Kidney (tissue), 14 donors: Measurements from ENCODE around the gene SSNA1. TPM values are rescaled to one million over a fixed set of nuclear protein-coding genes. Genes with fewer than 3 reads are reported as not detected.

Source experiments
- DNase-seq, 5 donors: peaks; one replicate each; pipeline ENCODE4 v3.0.0-alpha.2; 2013 to 2020
- FAIRE-seq: peaks from 2 replicates; lab custom pipeline; 2012; peaks lifted over from hg19 to GRCh38; lab: Jason Lieb, UNC
- H3K27ac ChIP-seq, 2 donors: one replicate each; pipeline ENCODE4 v1.7.0; 2013; ENCODE audit warnings: low read depth in 2 of 2, low read length in 2 of 2, inconsistent platforms in 1 of 2
- H3K27me3 ChIP-seq: one replicate; pipeline ENCODE4 v1.7.1; 2013; ENCODE audit warnings: low read length, inconsistent platforms; ENCODE audit not compliant: control insufficient read depth, insufficient read depth
- H3K36me3 ChIP-seq, 3 donors: one replicate each; pipeline versions ENCODE4 v1.7.0 to v1.7.1; 2013; ENCODE audit warnings: low read length in 3 of 3, control low read depth in 1 of 3, inconsistent platforms in 1 of 3; ENCODE audit not compliant: insufficient read depth in 3 of 3, control insufficient read depth in 2 of 3
- H3K4me1 ChIP-seq, 3 donors: one replicate each; pipeline versions ENCODE4 v1.7.0 to v1.7.1; 2013; ENCODE audit warnings: low read length in 3 of 3, inconsistent platforms in 1 of 3, low read depth in 1 of 3; ENCODE audit not compliant: control insufficient read depth in 2 of 3, insufficient read depth in 2 of 3
- H3K4me3 ChIP-seq, 3 donors: one replicate each; pipeline versions ENCODE4 v1.7.0 to v1.8.1; 2013; ENCODE audit warnings: low read length in 3 of 3, control low read depth in 1 of 3, inconsistent platforms in 1 of 3
- H3K9ac ChIP-seq, 3 donors: one replicate each; pipeline versions ENCODE4 v1.7.0 to v1.7.1; 2013; ENCODE audit warnings: low read length in 3 of 3, control low read depth in 1 of 3, inconsistent platforms in 1 of 3
- H3K9me3 ChIP-seq, 3 donors: one replicate each; pipeline versions ENCODE4 v1.7.0 to v1.7.1; 2013; ENCODE audit warnings: low read length in 3 of 3, control low read depth in 1 of 3, inconsistent platforms in 1 of 3; ENCODE audit not compliant: control insufficient read depth in 2 of 3, insufficient read depth in 1 of 3
- intact Hi-C: fragments of 100-400 bp; cut with DNase I; formaldehyde crosslinking; loops from one replicate; pipeline ENCODE4 v1.11.1; 2022
- polyA plus RNA-seq: library from polyadenylated mRNA; stranded (reverse); fragments of 350-450 nt; fragmentation: Illumina TruSeq; extraction: RNeasy Lipid Tissue Mini Kit (QIAGEN cat#74804); gene quantifications from one replicate; pipeline ENCODE4 v1.2.3, GENCODE V29; 2014; ENCODE audit warnings: low read depth, low replicate concordance; ENCODE audit not compliant: insufficient read depth
- total RNA-seq: library from RNA; stranded (reverse); fragmentation: NEBNext Ultra II Directional; extraction: Animal tissue kit (Norgen Biotek cat#: 25700); gene quantifications from one replicate; pipeline ENCODE4 v1.2.1, GENCODE V29; 2021
- TF ChIP-seq, protein P1 (sequence below): IDR thresholded peaks from 3 replicates; pipeline ENCODE4 v1.5.1; 2012; ENCODE audit warnings: mild to moderate bottlenecking, moderate library complexity, borderline replicate concordance; ENCODE audit not compliant: insufficient read depth; ENCODE audit errors: extremely low read depth
- donor health status: control.
- donor health status: control.
- donor health status: control.
- donor health status: control.
- donor health status: control.
- donor health status: DM: yes; HTN: yes; CAD: no.
- donor health status: Normal renal cell carcinoma (clear cell type).

The SSNA1 gene
- total and polyA plus RNA-seq, 2 donors from 2014 or later: 52.5 to 131 TPM

DNA sequence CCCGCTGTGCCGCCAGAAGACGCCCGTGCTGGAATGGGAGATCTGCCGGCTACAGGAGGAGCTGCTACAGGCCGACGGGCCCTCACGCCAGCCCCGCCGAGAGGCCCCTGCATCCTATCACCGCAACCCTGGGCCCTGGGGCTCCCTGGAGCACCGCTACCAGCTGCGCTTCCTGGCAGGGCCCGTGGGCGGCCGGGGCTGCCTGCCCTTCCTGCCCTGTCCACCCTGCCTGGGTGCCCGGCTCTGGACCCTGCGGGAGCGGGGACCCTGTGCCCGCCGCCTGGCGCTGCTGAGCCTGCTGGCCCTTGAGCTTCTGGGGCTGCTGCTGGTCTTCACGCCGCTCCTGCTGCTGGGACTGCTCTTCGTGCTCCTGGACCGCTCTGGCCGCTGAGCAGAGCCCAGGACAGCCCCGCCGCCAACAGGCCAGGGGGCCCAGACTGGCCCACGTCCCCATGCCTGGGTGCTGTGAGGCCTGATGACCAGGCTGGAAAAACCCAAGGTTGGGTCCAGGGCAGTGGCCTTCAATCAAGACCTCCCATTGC, 29.8 kb downstream of the SSNA1 start:
- Histone ChIP-seq H3K4me1 (peaks cover 0 to 27% (median 0%) of the 10 kb centered on the region in 3 donors), H3K36me3 (peaks cover 0 to 2% (median 0%) of the 10 kb centered on the region in 3 donors), H3K4me3 (no peak overlapping the region), H3K27me3 (no peaks in the 10 kb centered on the region), H3K9ac (no peak overlapping the region), H3K9me3 (no peaks in the 10 kb centered on the region), H3K27ac (no peak overlapping the region)
- FAIRE-seq: no peak
- no peak for DNase-seq
- TF ChIP-seq, protein P1, sequence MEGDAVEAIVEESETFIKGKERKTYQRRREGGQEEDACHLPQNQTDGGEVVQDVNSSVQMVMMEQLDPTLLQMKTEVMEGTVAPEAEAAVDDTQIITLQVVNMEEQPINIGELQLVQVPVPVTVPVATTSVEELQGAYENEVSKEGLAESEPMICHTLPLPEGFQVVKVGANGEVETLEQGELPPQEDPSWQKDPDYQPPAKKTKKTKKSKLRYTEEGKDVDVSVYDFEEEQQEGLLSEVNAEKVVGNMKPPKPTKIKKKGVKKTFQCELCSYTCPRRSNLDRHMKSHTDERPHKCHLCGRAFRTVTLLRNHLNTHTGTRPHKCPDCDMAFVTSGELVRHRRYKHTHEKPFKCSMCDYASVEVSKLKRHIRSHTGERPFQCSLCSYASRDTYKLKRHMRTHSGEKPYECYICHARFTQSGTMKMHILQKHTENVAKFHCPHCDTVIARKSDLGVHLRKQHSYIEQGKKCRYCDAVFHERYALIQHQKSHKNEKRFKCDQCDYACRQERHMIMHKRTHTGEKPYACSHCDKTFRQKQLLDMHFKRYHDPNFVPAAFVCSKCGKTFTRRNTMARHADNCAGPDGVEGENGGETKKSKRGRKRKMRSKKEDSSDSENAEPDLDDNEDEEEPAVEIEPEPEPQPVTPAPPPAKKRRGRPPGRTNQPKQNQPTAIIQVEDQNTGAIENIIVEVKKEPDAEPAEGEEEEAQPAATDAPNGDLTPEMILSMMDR: no peak
- intact Hi-C loops: no loop called here

DNA sequence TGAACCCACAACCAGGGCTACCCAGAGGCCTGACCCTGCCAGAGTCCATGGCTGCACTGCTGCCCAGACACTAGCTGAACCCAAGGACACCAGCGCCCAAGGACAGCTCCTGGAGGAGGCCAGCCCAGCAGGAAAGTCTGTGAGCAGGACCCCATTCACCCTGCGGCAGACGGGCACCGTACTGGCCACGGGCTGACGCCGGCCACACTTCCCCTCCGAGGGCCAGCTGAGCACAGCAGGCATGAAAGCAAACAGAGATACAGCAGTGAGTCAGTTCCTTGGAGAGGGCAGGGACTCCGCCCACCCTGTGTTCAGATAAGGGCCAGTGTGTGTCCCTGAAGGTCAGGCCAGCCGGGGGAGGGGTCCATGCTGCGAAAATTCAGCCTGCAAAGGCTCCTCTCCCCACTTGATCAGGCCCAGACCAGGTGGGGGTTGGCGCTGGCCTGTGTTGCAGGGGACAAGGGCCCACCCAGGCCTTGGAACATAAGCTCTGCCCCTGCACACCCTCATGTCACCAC, 30.3 kb downstream of the SSNA1 start:
- no peak overlapping the region for H3K27ac ChIP-seq
- H3K9ac ChIP-seq: no peak overlapping the region
- intact Hi-C loops: no loop called here
- peaks cover 0 to 2% (median 0%) of the 10 kb centered on the region in 3 donors for H3K36me3 ChIP-seq
- FAIRE-seq: no peak
- no peaks in the 10 kb centered on the region for H3K27me3 ChIP-seq
- H3K4me1 ChIP-seq: peaks cover 0 to 27% (median 0%) of the 10 kb centered on the region in 3 donors
- TF ChIP-seq, protein P1: no peak
- H3K4me3 ChIP-seq: no peak overlapping the region
- no peak for DNase-seq
- no peaks in the 10 kb centered on the region for H3K9me3 ChIP-seq

DNA sequence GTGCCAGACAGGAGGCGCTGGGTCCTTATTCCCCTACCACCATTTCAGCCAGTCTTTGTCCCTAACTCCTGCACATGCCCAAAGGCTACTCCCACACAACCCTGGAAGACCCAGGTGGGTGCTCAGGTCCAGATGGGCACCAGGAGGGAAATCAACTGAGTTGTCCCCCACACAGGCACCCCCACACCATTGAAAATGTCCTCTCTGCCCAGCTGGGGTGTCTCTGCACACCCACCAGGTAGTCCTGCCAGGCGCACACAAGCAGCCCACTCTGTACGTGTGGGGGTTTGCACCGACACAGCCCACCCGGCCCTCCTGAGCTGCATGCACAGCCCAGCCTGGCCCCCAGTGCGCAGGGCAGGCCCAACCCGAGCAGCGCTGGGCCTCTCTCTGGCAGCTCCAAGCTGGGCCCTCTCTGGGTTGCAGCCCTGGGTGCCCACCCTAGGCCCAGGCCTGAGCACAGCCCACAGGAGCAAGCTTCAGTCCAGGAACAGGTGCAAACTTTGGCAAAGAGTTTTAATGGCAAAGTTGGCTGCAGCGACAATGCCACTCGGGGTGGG, 31.4 kb downstream of the SSNA1 start:
- Histone ChIP-seq H3K9ac (no peak overlapping the region), H3K9me3 (no peaks in the 10 kb centered on the region), H3K4me1 (peaks cover 0 to 30% (median 2%) of the 10 kb centered on the region in 3 donors), H3K27ac (no peak overlapping the region), H3K36me3 (no peaks in the 10 kb centered on the region), H3K4me3 (no peak overlapping the region), H3K27me3 (no peaks in the 10 kb centered on the region)
- FAIRE-seq (no peak), DNase-seq (no peak)
- intact Hi-C loops: no loop called here
- TF ChIP-seq, protein P1: no peak
